ENCODE data around the gene TPM3. TPM values are rescaled to one million over a fixed set of nuclear protein-coding genes. Genes with fewer than 3 reads are reported as not detected.
"Not testable (repeated sequence)": the region's sequence is repeated elsewhere in the genome, so short reads cannot be mapped to it uniquely, and the experiment has no call there.

Gene TPM3
- total RNA-seq, 4 donors from 2014 or later, result 208 to 434 (median 324) TPM

DNA sequence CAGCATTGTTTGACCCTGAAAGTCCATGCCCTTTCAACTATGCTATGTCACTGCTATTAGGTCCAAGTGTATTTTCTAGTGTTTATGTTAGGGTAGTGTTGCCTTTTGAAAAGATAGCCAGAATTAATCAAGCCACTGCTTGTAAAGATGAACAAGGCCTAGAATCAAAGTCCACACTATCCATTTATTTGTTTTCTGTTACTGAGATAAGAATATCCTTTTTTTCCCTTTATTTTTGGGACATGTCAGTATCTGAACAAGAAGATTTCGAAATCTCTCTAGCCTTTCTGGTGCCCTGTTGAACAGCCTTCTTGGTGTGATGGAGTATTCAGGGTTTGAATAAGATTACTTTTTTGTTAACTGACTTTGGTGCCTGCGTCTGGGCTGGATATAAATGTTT lies 45.5 kb upstream of the TPM3 start:
- H3K4me3 ChIP-seq, result no peak overlapping the region
- in situ Hi-C loops (cut with MboI; ENCODE audit: low pct_ligation_motif_present in 1 of 4, low pct_unique_long_range_greater_than_20kb in 1 of 4, low sequenced_read_pairs in 3 of 4), result no loop called here
- WGBS, 2 donors (ENCODE audit: low coverage in 1 of 2), result 77 to 95% methylated on average over 2 of the region's 2 CpGs
- no peak overlapping the region for H3K27ac ChIP-seq
- DNase-seq, result no peak
- no peaks in the 10 kb centered on the region for H3K27me3 ChIP-seq
- H3K36me3 ChIP-seq, result peaks cover 0 to 80% (median 35%) of the 10 kb centered on the region in 4 donors
- H3K4me1 ChIP-seq, result no peaks in the 10 kb centered on the region
- intact Hi-C loops (cut with DNase I; ENCODE audit: low total_unique reads), result no loop called here
- no peak for TF ChIP-seq EP300 (IDR thresholded peaks at IDR 0.05; ENCODE audit: low read depth)
- no peak for TF ChIP-seq POLR2AphosphoS5 (IDR thresholded peaks at IDR 0.05)
- TF ChIP-seq CTCF (IDR thresholded peaks at IDR 0.05), result no peak
- TF ChIP-seq POLR2A (IDR thresholded peaks at IDR 0.05), result no peak
- H3K9me3 ChIP-seq, result no peaks in the 10 kb centered on the region

- Histone ChIP-seq H3K9me3 (no peaks in the 10 kb centered on the region), H3K27ac (no peak overlapping the region), H3K27me3 (no peaks in the 10 kb centered on the region), H3K4me1 (no peaks in the 10 kb centered on the region), H3K36me3 (peaks cover 0 to 79% (median 35%) of the 10 kb centered on the region in 4 donors), H3K4me3 (no peak overlapping the region)
- WGBS, 2 donors (ENCODE audit: low coverage in 1 of 2), result 89 to 92% methylated on average over 4 of the region's 4 CpGs
- no peak for DNase-seq
- in situ Hi-C loops (cut with MboI; ENCODE audit: low pct_ligation_motif_present in 1 of 4, low pct_unique_long_range_greater_than_20kb in 1 of 4, low sequenced_read_pairs in 3 of 4), result no loop called here
- TF ChIP-seq POLR2AphosphoS5 (IDR thresholded peaks at IDR 0.05), result no peak
- intact Hi-C loops (cut with DNase I; ENCODE audit: low total_unique reads), result no loop called here
Measured at GRCh38 chr1:154236855-154237254, 45.0 kb upstream of the TPM3 start.

DNA sequence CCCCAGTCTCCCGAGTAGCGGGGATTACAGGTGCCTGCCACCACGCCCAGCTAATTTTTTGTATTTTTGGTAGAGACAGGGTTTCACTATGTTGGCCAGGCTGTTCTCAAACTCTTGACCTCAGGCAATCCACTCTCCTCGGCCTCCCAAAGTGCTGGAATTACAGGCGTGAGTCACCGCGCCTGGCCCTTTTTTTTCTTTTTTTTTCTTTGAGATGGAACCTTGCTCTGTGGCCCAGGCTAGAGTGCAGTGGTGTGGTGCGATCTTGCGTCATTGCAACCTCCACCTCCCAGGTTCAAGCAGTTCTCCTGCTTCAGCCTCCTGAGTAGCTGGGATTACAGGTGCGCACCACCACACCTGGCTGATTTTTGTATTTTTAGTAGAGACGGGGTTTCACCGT lies 41.2 kb upstream of the TPM3 start:
- in situ Hi-C loops (cut with MboI; ENCODE audit: low pct_ligation_motif_present in 1 of 4, low pct_unique_long_range_greater_than_20kb in 1 of 4, low sequenced_read_pairs in 3 of 4); H3K4me3 ChIP-seq; H3K27ac ChIP-seq; DNase-seq; H3K27me3 ChIP-seq; intact Hi-C loops (cut with DNase I; ENCODE audit: low total_unique reads); H3K9me3 ChIP-seq; H3K4me1 ChIP-seq: not testable (repeated sequence)
- 95% methylated on average over 12 of the region's 12 CpGs; no CpG with 5 or more reads in 1 of the 2 donors for WGBS, 2 donors (ENCODE audit: low coverage in 1 of 2)
- H3K36me3 ChIP-seq, result peaks cover 0 to 88% (median 37%) of the 10 kb centered on the region in 4 donors

DNA sequence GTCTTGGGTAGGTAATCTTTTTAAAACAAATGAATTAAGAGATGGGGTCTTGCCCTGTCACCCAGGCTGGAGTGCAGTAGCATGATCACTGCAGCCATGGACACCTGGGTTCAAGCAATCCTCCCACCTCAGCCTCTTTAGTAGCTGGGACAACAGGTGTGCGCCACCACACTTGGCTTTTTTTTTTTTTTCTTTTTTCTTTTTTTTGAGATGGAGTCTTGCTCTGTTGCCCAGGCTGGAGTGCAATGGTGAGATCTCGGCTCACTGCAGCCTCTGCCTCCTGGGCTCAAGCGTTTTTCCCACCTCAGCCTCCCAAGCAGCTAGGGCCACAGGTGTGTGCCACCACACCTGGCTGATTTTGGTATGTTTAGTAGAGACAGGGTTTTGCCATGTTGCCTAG lies 39.2 kb upstream of the TPM3 start:
- peaks cover 0 to 73% (median 35%) of the 10 kb centered on the region in 4 donors for H3K36me3 ChIP-seq

GRCh38 chr1:154225370-154225769 lies 33.5 kb upstream of the TPM3 start:
- intact Hi-C loops (cut with DNase I; ENCODE audit: low total_unique reads), result no loop called here
- 96% methylated on average over 2 of the region's 2 CpGs; no CpG with 5 or more reads in 1 of the 2 donors for WGBS, 2 donors (ENCODE audit: low coverage in 1 of 2)
- no peaks in the 10 kb centered on the region for H3K27me3 ChIP-seq
- H3K36me3 ChIP-seq, result peaks cover 0 to 32% (median 14%) of the 10 kb centered on the region in 4 donors
- TF ChIP-seq EP300 (IDR thresholded peaks at IDR 0.05; ENCODE audit: low read depth), result no peak
- no peak for TF ChIP-seq POLR2A (IDR thresholded peaks at IDR 0.05)
- TF ChIP-seq CTCF (IDR thresholded peaks at IDR 0.05), result no peak
- TF ChIP-seq POLR2AphosphoS5 (IDR thresholded peaks at IDR 0.05), result no peak
- H3K4me1 ChIP-seq, result peaks cover 0 to 30% (median 23%) of the 10 kb centered on the region in 4 donors
- no peak overlapping the region for H3K27ac ChIP-seq
- no peaks in the 10 kb centered on the region for H3K9me3 ChIP-seq
- no peak for DNase-seq
- no peak overlapping the region for H3K4me3 ChIP-seq
- in situ Hi-C loops (cut with MboI; ENCODE audit: low pct_ligation_motif_present in 1 of 4, low pct_unique_long_range_greater_than_20kb in 1 of 4, low sequenced_read_pairs in 3 of 4), result no loop called here

More for the DNA sequence above, 39.2 kb upstream of the TPM3 start:
- H3K9me3 ChIP-seq; H3K4me1 ChIP-seq; H3K27me3 ChIP-seq; H3K4me3 ChIP-seq; in situ Hi-C loops (cut with MboI; ENCODE audit: low pct_ligation_motif_present in 1 of 4, low pct_unique_long_range_greater_than_20kb in 1 of 4, low sequenced_read_pairs in 3 of 4); DNase-seq; H3K27ac ChIP-seq; intact Hi-C loops (cut with DNase I; ENCODE audit: low total_unique reads): not testable (repeated sequence)
- whole genome bisulfite sequencing, 2 donors (ENCODE audit: low coverage in 1 of 2), result 80 to 99% methylated on average over 1 to 3 of the region's 3 CpGs

DNA sequence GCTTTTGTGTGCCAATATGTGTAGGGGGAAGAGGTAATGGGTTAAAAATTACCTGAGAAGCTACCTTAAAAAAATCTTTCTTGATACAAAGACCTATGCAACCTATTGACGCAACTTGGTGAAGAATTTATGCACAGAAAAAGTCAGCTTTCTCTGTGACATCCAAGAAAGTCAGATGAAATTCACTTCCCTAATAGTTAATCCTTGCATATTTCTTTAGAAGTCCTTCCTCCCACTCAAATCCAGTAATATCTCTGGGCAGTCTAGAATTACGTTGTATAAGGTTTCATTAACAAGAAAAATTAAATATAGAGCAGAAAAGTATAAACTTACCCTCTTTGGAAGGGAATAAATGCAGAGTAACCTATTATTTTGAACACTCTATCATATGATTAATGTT lies 31.7 kb upstream of the TPM3 start:
- Histone ChIP-seq H3K27ac (no peak overlapping the region), H3K9me3 (no peaks in the 10 kb centered on the region), H3K36me3 (peaks cover 0 to 20% (median 5%) of the 10 kb centered on the region in 4 donors), H3K4me3 (no peak overlapping the region), H3K4me1 (peaks cover 7 to 40% (median 34%) of the 10 kb centered on the region in 4 donors), H3K27me3 (no peaks in the 10 kb centered on the region)
- 57 to 69% methylated on average over 2 of the region's 2 CpGs for WGBS, 2 donors (ENCODE audit: low coverage in 1 of 2)
- intact Hi-C loops (cut with DNase I; ENCODE audit: low total_unique reads), result no loop called here
- TF ChIP-seq EP300 (IDR thresholded peaks at IDR 0.05; ENCODE audit: low read depth), result no peak
- TF ChIP-seq POLR2A (IDR thresholded peaks at IDR 0.05), result no peak
- TF ChIP-seq CTCF (IDR thresholded peaks at IDR 0.05), result no peak
- TF ChIP-seq POLR2AphosphoS5 (IDR thresholded peaks at IDR 0.05), result no peak
- no peak for DNase-seq
- in situ Hi-C loops (cut with MboI; ENCODE audit: low pct_ligation_motif_present in 1 of 4, low pct_unique_long_range_greater_than_20kb in 1 of 4, low sequenced_read_pairs in 3 of 4), result no loop called here

Data from transverse colon (tissue), 4 donors.